Esophagus squamous epithelium (tissue), 5 donors: Measurements from ENCODE around the gene BLOC1S1. TPM values are rescaled to one million over a fixed set of nuclear protein-coding genes. Genes with fewer than 3 reads are reported as not detected.

Experiments used
- DNase-seq: peaks from one replicate; lab custom pipeline; 2025; lab: John Stamatoyannopoulos, UW
- H3K27ac ChIP-seq, 4 donors: fragments of 200-600 bp; sonication (generic); one replicate each; pipeline ENCODE4 v1.5.1; 2016 to 2019; ENCODE audit warnings: mild to moderate bottlenecking in 1 of 4
- H3K27me3 ChIP-seq, 4 donors: fragments of 200-600 bp; sonication (generic); 1 replicate in 3 of 4; 2 replicates in 1 of 4; pipeline versions ENCODE4 v1.5.1 to v1.6.0; 2017 to 2021; ENCODE audit warnings: antibody characterized with exemption in 1 of 4
- H3K36me3 ChIP-seq, 3 donors: fragments of 200-600 bp; sonication (generic); one replicate each; pipeline ENCODE4 v1.5.1; 2016 to 2019
- H3K4me1 ChIP-seq, 3 donors: fragments of 200-600 bp; sonication (generic); one replicate each; pipeline ENCODE4 v1.5.1; 2017 to 2019
- H3K4me3 ChIP-seq, 4 donors: fragments of 200-600 bp; sonication (generic); 1 replicate in 3 of 4; 2 replicates in 1 of 4; pipeline ENCODE4 v1.5.1; 2016 to 2019; ENCODE audit warnings: mild to moderate bottlenecking in 2 of 4, moderate library complexity in 1 of 4
- H3K9me3 ChIP-seq, 3 donors: fragments of 200-600 bp; sonication (generic); one replicate each; pipeline ENCODE4 v1.5.1; 2016 to 2019
- POLR2A ChIP-seq, 4 donors: fragments of 450-650 bp; IDR thresholded peaks; one replicate each; pipeline ENCODE4 v1.6.1; 2017; ENCODE audit warnings: antibody characterized with exemption in 4 of 4, mild to moderate bottlenecking in 4 of 4, moderate library complexity in 3 of 4
- WGBS, 2 donors: methylation state at CpG; one replicate each; pipeline ENCODE4 v1.1.5; 2018; 5-methylcytosine and 5-hydroxymethylcytosine counted together
- intact Hi-C: fragments of 100-400 bp; cut with DNase I; formaldehyde crosslinking; loops from one replicate; pipeline ENCODE4 v1.15.0; 2022
- total RNA-seq, 4 donors: library from RNA; depleted of rRNA; stranded (reverse); fragments of >200 nt; gene quantifications; one replicate each; pipeline ENCODE4 v1.1.0, GENCODE V29; 2016
- TF ChIP-seq, protein P1 (sequence below), 6 experiments: fragments of 450-650 bp in 4 of 6; fragments of 200-600 bp in 2 of 6; sonication (generic) in 2 of 6; IDR thresholded peaks; one replicate each; pipeline ENCODE4 v1.5.1; 2016 to 2019; ENCODE audit warnings: antibody characterized with exemption in 6 of 6, mild to moderate bottlenecking in 4 of 6, moderate library complexity in 4 of 6
- donor health status: DM: yes; HTN: yes; CAD: no.

BLOC1S1 gene
- total RNA-seq, 4 donors from 2014 or later = 117 to 211 (median 178) TPM

DNA sequence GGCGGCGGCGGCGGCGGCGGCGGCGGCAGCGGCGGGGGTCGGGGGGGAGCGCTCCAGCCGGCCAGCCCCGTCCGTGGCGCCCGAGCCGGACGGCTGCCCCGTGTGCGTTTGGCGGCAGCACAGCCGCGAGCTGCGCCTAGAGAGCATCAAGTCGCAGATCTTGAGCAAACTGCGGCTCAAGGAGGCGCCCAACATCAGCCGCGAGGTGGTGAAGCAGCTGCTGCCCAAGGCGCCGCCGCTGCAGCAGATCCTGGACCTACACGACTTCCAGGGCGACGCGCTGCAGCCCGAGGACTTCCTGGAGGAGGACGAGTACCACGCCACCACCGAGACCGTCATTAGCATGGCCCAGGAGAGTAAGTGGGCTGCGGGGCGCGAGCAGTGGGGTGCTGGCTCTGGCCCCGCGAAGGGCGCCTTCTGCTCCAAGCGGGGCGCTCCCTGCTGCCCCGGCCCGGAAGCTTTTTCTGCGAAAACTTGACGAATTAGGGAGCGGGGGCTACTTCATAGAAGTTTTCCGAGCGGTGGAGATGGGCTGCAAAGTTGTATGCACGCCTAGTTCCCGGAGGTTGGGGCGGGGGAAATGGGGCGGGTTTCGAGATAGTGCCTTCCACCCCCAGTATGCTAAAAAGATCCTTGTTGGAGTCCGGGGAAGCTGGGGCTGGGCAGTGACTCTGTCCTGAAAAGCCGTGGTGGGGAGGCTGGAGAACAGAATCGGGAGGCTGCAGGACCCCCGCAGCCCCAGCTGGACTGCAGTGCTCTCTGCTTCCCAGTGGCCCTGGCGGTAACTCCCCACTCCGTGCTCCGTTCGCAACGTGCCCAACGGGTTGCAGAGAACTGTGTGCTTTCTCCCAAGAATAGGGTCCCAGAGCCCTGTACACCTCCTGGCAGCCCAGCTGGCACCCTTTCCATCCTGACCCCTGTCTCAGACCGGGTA, 27.8 kb downstream of the BLOC1S1 start:
- peaks cover 0 to 2% (median 0%) of the 10 kb centered on the region in 3 donors for H3K36me3 ChIP-seq
- no peaks in the 10 kb centered on the region for H3K9me3 ChIP-seq
- H3K27ac ChIP-seq = peak overlapping the region; percentile 13 to 89 (median 70)
- peaks cover 13 to 41% (median 20%) of the 10 kb centered on the region in 3 donors for H3K4me1 ChIP-seq
- DNase-seq = no peak
- H3K4me3 ChIP-seq = peak overlapping the region; percentile 36 to 82 (median 62)
- peaks cover 0 to 16% (median 0%) of the 10 kb centered on the region in 4 donors for H3K27me3 ChIP-seq
- WGBS, 2 donors = 2 to 5% methylated on average over 12 to 23 of the region's 73 CpGs
- intact Hi-C loops = loop anchor here (5.0 kb wide), 1 partner anchor 199 kb away; no protein-coding TSS in a partner anchor
- TF ChIP-seq, protein P1, sequence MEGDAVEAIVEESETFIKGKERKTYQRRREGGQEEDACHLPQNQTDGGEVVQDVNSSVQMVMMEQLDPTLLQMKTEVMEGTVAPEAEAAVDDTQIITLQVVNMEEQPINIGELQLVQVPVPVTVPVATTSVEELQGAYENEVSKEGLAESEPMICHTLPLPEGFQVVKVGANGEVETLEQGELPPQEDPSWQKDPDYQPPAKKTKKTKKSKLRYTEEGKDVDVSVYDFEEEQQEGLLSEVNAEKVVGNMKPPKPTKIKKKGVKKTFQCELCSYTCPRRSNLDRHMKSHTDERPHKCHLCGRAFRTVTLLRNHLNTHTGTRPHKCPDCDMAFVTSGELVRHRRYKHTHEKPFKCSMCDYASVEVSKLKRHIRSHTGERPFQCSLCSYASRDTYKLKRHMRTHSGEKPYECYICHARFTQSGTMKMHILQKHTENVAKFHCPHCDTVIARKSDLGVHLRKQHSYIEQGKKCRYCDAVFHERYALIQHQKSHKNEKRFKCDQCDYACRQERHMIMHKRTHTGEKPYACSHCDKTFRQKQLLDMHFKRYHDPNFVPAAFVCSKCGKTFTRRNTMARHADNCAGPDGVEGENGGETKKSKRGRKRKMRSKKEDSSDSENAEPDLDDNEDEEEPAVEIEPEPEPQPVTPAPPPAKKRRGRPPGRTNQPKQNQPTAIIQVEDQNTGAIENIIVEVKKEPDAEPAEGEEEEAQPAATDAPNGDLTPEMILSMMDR (IDR thresholded peaks at IDR 0.05) = peak in 2 of 6 experiments; percentile 9 to 12
- TF ChIP-seq POLR2A (IDR thresholded peaks at IDR 0.05) = no peak

GRCh38 chr12:55744340-55745030, 28.6 kb downstream of the BLOC1S1 start:
- intact Hi-C loops = loop anchor here (5.0 kb wide), 1 partner anchor 198 kb away; no protein-coding TSS in a partner anchor
- peaks cover 0 to 10% (median 0%) of the 10 kb centered on the region in 3 donors for H3K36me3 ChIP-seq
- peak overlapping the region in 2 of 4 donors; percentile 64 to 77 for H3K27ac ChIP-seq
- 11 to 29% methylated on average over 4 to 7 of the region's 11 CpGs for WGBS, 2 donors
- TF ChIP-seq, protein P1 (IDR thresholded peaks at IDR 0.05) = no peak
- TF ChIP-seq POLR2A (IDR thresholded peaks at IDR 0.05) = no peak
- peaks cover 13 to 37% (median 20%) of the 10 kb centered on the region in 3 donors for H3K4me1 ChIP-seq
- peaks cover 0 to 16% (median 0%) of the 10 kb centered on the region in 4 donors for H3K27me3 ChIP-seq
- no peaks in the 10 kb centered on the region for H3K9me3 ChIP-seq
- peak overlapping the region; percentile 36 to 82 (median 62) for H3K4me3 ChIP-seq
- no peak for DNase-seq

DNA sequence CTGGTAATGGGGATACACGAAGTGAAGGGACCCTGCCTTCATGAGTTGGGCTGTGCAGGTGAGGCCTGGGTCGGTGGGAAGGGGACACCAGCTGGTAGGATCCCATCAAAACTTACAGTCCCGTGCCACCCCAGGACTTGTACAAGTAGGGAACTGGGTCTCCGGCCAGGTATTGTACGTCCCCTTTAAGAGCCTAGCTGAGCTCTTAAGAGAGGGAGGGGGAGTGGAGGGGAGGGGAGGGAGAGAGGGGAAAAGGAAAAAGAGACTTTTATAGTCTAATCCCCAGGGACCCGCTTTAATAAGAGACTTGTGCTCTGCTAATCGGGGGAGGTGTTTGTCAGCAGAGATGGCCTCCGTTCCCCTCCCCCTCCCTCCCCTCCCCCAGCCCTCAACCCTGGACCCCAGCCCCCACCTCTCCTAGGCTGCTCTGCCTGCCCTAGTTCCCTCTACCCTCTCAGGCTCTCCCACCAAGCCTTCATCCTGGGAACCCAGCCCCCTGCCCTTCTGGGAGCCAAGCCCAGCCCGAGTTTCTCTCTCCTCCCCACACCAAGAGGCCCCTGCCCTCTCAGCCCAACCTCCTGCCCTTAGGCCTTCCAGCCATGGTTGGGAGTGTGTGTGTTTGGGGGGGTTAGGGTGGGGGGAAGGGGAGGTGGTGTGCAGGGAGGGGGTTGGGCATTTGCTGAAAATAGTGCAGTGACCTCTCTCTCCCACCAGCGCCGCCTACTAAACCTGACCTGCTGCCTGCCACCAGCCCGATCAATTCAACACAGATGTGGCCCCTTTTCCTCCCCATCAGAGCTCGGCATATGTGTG, 29.7 kb downstream of the BLOC1S1 start:
- H3K36me3 ChIP-seq = peaks cover 0 to 19% (median 0%) of the 10 kb centered on the region in 3 donors
- H3K27ac ChIP-seq = peak overlapping the region in 3 of 4 donors; percentile 18 to 52 (median 41)
- WGBS, 2 donors = 24 to 35% methylated on average over 11 to 12 of the region's 13 CpGs
- H3K27me3 ChIP-seq = peaks cover 0 to 16% (median 0%) of the 10 kb centered on the region in 4 donors
- no peak for DNase-seq
- intact Hi-C loops = no loop called here
- H3K4me1 ChIP-seq = peaks cover 13 to 37% (median 20%) of the 10 kb centered on the region in 3 donors
- peak overlapping the region in 2 of 4 donors; percentile 5 to 28 for H3K4me3 ChIP-seq
- no peak for TF ChIP-seq POLR2A (IDR thresholded peaks at IDR 0.05)
- TF ChIP-seq, protein P1 (IDR thresholded peaks at IDR 0.05) = no peak
- no peaks in the 10 kb centered on the region for H3K9me3 ChIP-seq

GRCh38 chr12:55746174-55746912, 30.5 kb downstream of the BLOC1S1 start:
- peaks cover 0 to 16% (median 0%) of the 10 kb centered on the region in 4 donors for H3K27me3 ChIP-seq
- intact Hi-C loops = no loop called here
- H3K4me3 ChIP-seq = peak overlapping the region in 1 of 4 donors; percentile 28
- no peaks in the 10 kb centered on the region for H3K9me3 ChIP-seq
- WGBS, 2 donors = 52 to 55% methylated on average over 3 of the region's 3 CpGs
- H3K27ac ChIP-seq = peak overlapping the region in 2 of 4 donors; percentile 41 to 52
- TF ChIP-seq POLR2A (IDR thresholded peaks at IDR 0.05) = no peak
- TF ChIP-seq, protein P1 (IDR thresholded peaks at IDR 0.05) = no peak
- H3K36me3 ChIP-seq = peaks cover 0 to 27% (median 0%) of the 10 kb centered on the region in 3 donors
- no peak for DNase-seq
- peaks cover 13 to 37% (median 20%) of the 10 kb centered on the region in 3 donors for H3K4me1 ChIP-seq
